Fibroblast of lung (primary cell): ENCODE measurements around the gene OPN3.

Experiments
- CTCF ChIP-seq, 2 donors: IDR thresholded peaks in 1 of 2; conservative IDR thresholded peaks in 1 of 2; 1 replicate in 1 of 2; 2 replicates in 1 of 2; pipeline ENCODE4 v1.5.1; 2011 to 2012; ENCODE audit warnings: low read length in 2 of 2, control low read depth in 1 of 2, inconsistent platforms in 1 of 2, low read depth in 1 of 2, mild to moderate bottlenecking in 1 of 2
- EZH2 ChIP-seq: IDR thresholded peaks from 2 replicates; pipeline ENCODE4 v1.5.1; 2012; ENCODE audit warnings: low read length, control low read depth, mild to moderate bottlenecking; ENCODE audit errors: missing control alignments

GRCh38 chr1:241646201-241646600 lies 6.0 kb upstream of the OPN3 start:
- TF ChIP-seq CTCF (conservative IDR thresholded peaks at IDR 0.05 in 1 of 2, IDR thresholded peaks at IDR 0.05 in 1 of 2; ENCODE audit: low read depth in 1 of 2, low read length in 2 of 2) (no peak), EZH2 (no peak)
